GM19395 (cell line): ENCODE results near the gene PARD3B.

Experiments used
- ATAC-seq: cut with Tn5 transposase; IDR thresholded peaks from one replicate; pipeline ENCODE4 v1.9.1; 2021; ENCODE audit warnings: mild to moderate bottlenecking, moderate library complexity; ENCODE audit not compliant: unreplicated experiment

PARD3B gene

GRCh38 chr2:204544961-204545860, at the start of gene PARD3B:
TSS of gene PARD3B (plus strand) at chr2:204545475. CDS start at chr2:204546000, 525 bp downstream.
- peak; percentile 74 for ATAC-seq

GRCh38 chr2:204496779-204497178, 48.5 kb upstream of the PARD3B start:
- no peak for ATAC-seq

- no peak for ATAC-seq
Observed at GRCh38 chr2:204497855-204498254, 47.4 kb upstream of the PARD3B start.

GRCh38 chr2:204498291-204498690, 47.0 kb upstream of the PARD3B start:
- no peak for ATAC-seq

GRCh38 chr2:204503869-204504268, 41.4 kb upstream of the PARD3B start:
- ATAC-seq = no peak

GRCh38 chr2:204504594-204504993, 40.7 kb upstream of the PARD3B start:
- ATAC-seq = no peak

GRCh38 chr2:204505488-204505887, 39.8 kb upstream of the PARD3B start:
- ATAC-seq = no peak

GRCh38 chr2:204505946-204506345, 39.3 kb upstream of the PARD3B start:
- no peak for ATAC-seq

- no peak for ATAC-seq
Observed at GRCh38 chr2:204507636-204508035, 37.6 kb upstream of the PARD3B start.

- no peak for ATAC-seq
Observed at GRCh38 chr2:204510709-204511420, 34.4 kb upstream of the PARD3B start.

- no peak for ATAC-seq
Observed at GRCh38 chr2:204514439-204514838, 30.8 kb upstream of the PARD3B start.

- ATAC-seq = no peak
Observed at GRCh38 chr2:204515416-204515815, 29.9 kb upstream of the PARD3B start.

- ATAC-seq = no peak
Observed at GRCh38 chr2:204517154-204517553, 28.1 kb upstream of the PARD3B start.

- ATAC-seq = no peak
Observed at GRCh38 chr2:204529795-204530463, 15.3 kb upstream of the PARD3B start.

- ATAC-seq = no peak
Observed at GRCh38 chr2:204530464-204530805, 14.8 kb upstream of the PARD3B start.

GRCh38 chr2:204533629-204534370, 11.5 kb upstream of the PARD3B start:
- ATAC-seq = no peak

- no peak for ATAC-seq
Observed at GRCh38 chr2:204535356-204535755, 9.9 kb upstream of the PARD3B start.

GRCh38 chr2:204535764-204536163, 9.5 kb upstream of the PARD3B start:
- no peak for ATAC-seq

GRCh38 chr2:204538182-204539018, 6.9 kb upstream of the PARD3B start:
- ATAC-seq = no peak

- ATAC-seq = no peak
Observed at GRCh38 chr2:204539019-204539385, 6.3 kb upstream of the PARD3B start.
